Activated CD4-positive, alpha-beta T cell treated with anti-CD3 and anti-CD28 coated beads, Interleukin-2, amount 50 U/mL, for 16 hours (primary cell): ENCODE measurements around the gene PRICKLE2.

Experiments
- DNase-seq: peaks from one replicate; pipeline ENCODE4 v3.0.0-alpha.2; 2020

Gene PRICKLE2

GRCh38 chr3:64247991-64248646, 22.9 kb upstream of the PRICKLE2 start:
- no peak for DNase-seq

- peak; percentile 1 for DNase-seq
Observed at GRCh38 chr3:64244011-64244942, 19.0 kb upstream of the PRICKLE2 start.

GRCh38 chr3:64242435-64242834, 17.2 kb upstream of the PRICKLE2 start:
- DNase-seq, result no peak

- no peak for DNase-seq
Observed at GRCh38 chr3:64240959-64241358, 15.7 kb upstream of the PRICKLE2 start.

- no peak for DNase-seq
Observed at GRCh38 chr3:64240396-64240795, 15.1 kb upstream of the PRICKLE2 start.

GRCh38 chr3:64239841-64240240, 14.6 kb upstream of the PRICKLE2 start:
- no peak for DNase-seq

- DNase-seq, result no peak
Observed at GRCh38 chr3:64238971-64239667, 13.9 kb upstream of the PRICKLE2 start.

GRCh38 chr3:64237083-64237482, 11.8 kb upstream of the PRICKLE2 start:
- no peak for DNase-seq

- DNase-seq, result no peak
Observed at GRCh38 chr3:64235605-64236004, 10.3 kb upstream of the PRICKLE2 start.

GRCh38 chr3:64234571-64234970, 9.3 kb upstream of the PRICKLE2 start:
- DNase-seq, result no peak

GRCh38 chr3:64232821-64233220, 7.6 kb upstream of the PRICKLE2 start:
- no peak for DNase-seq

GRCh38 chr3:64229903-64230302, 4.6 kb upstream of the PRICKLE2 start:
- DNase-seq, result no peak

GRCh38 chr3:64228110-64228509, 2.8 kb upstream of the PRICKLE2 start:
- no peak for DNase-seq

- DNase-seq, result no peak
Observed at GRCh38 chr3:64226730-64227129, 1.5 kb upstream of the PRICKLE2 start.

GRCh38 chr3:64225695-64226499, 631 bp upstream of the PRICKLE2 start:
- DNase-seq, result no peak

- no peak for DNase-seq
Observed at GRCh38 chr3:64223791-64224745, 1.2 kb downstream of the PRICKLE2 start.

- DNase-seq, result no peak
Observed at GRCh38 chr3:64222501-64223111, 2.7 kb downstream of the PRICKLE2 start.

- DNase-seq, result no peak
Observed at GRCh38 chr3:64221571-64222257, 3.6 kb downstream of the PRICKLE2 start.

GRCh38 chr3:64220161-64220914, 4.9 kb downstream of the PRICKLE2 start:
- DNase-seq, result no peak

- no peak for DNase-seq
Observed at GRCh38 chr3:64218746-64219145, 6.5 kb downstream of the PRICKLE2 start.
